BE2C (cell line): ENCODE measurements around the gene GALK2.

Source experiments
- DNase-seq: peaks from one replicate; pipeline ENCODE4 v3.0.0-alpha.2; 2020
- H3K27me3 ChIP-seq: fragments of 250-450 bp; sonication (Bioruptor Pico); 2 replicates; pipeline ENCODE4 v1.5.1; 2020; ENCODE audit warnings: mild to moderate bottlenecking
- H3K36me3 ChIP-seq: fragments of 250-450 bp; sonication (Bioruptor Pico); 2 replicates; pipeline ENCODE4 v1.5.1; 2020; ENCODE audit warnings: mild to moderate bottlenecking
- H3K4me1 ChIP-seq: fragments of 250-450 bp; sonication (Bioruptor Pico); 2 replicates; pipeline ENCODE4 v1.5.1; 2020
- H3K4me3 ChIP-seq: 2 replicates; pipeline ENCODE4 v1.5.1; 2011; ENCODE audit warnings: low read depth, low read length
- H3K9me3 ChIP-seq: fragments of 250-450 bp; sonication (Bioruptor Pico); 2 replicates; pipeline ENCODE4 v1.5.1; 2020
- TF ChIP-seq, protein P1 (sequence below): IDR thresholded peaks from 2 replicates; pipeline ENCODE4 v1.5.1; 2012; ENCODE audit warnings: mild to moderate bottlenecking, low read depth, low read length

The GALK2 gene

DNA sequence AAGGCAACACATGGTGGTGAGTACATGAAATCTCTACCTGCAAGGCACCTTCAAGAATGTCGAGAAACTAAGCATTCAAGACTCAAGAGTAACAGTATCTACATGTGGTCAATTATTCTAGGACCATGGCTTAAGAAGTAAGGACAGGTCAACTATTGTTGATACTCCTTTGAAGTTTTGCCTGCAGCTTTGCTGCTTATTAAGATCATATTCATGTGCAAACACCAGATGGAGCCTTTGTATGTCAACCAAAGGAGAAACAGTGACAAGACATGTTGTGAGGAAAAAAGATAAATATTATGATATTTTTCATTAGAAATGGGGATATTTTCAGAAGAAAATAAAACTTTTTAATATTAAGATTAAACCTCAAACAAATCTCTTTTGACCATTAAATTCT is 200.7 kb downstream of the GALK2 start:
- Histone ChIP-seq H3K9me3 (no peaks in the 10 kb centered on the region), H3K27me3 (no peaks in the 10 kb centered on the region), H3K4me1 (peaks cover 5% of the 10 kb centered on the region; the same call in 1 of the 2 replicates), H3K4me3 (no peak overlapping the region), H3K36me3 (no peaks in the 10 kb centered on the region)
- no peak for DNase-seq
- TF ChIP-seq, protein P1, sequence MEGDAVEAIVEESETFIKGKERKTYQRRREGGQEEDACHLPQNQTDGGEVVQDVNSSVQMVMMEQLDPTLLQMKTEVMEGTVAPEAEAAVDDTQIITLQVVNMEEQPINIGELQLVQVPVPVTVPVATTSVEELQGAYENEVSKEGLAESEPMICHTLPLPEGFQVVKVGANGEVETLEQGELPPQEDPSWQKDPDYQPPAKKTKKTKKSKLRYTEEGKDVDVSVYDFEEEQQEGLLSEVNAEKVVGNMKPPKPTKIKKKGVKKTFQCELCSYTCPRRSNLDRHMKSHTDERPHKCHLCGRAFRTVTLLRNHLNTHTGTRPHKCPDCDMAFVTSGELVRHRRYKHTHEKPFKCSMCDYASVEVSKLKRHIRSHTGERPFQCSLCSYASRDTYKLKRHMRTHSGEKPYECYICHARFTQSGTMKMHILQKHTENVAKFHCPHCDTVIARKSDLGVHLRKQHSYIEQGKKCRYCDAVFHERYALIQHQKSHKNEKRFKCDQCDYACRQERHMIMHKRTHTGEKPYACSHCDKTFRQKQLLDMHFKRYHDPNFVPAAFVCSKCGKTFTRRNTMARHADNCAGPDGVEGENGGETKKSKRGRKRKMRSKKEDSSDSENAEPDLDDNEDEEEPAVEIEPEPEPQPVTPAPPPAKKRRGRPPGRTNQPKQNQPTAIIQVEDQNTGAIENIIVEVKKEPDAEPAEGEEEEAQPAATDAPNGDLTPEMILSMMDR, result peak; percentile 38

DNA sequence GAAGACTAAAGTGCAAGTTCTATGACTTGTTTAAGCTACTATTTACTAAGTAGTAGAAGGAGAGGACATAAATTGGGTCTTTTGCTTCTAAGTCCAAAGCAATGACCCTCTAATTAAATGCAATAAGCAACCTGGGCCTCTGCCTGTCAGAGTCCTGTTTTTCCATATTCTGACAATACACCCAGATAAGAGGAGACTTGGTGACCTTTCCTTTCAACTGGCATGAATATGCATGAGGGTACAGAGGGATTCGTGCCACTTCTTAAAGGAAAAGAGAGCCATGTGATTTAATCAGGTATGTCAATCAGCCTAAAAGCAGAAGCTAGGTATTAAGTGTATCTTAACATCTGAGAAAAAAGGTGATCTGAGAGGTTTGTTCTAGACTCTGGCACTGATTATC is 202.3 kb downstream of the GALK2 start:
- no peaks in the 10 kb centered on the region for H3K36me3 ChIP-seq
- TF ChIP-seq, protein P1, result no peak
- no peak for DNase-seq
- H3K4me1 ChIP-seq, result peaks cover 5% of the 10 kb centered on the region; the same call in 1 of the 2 replicates
- no peaks in the 10 kb centered on the region for H3K27me3 ChIP-seq
- no peak overlapping the region for H3K4me3 ChIP-seq
- no peaks in the 10 kb centered on the region for H3K9me3 ChIP-seq

DNA sequence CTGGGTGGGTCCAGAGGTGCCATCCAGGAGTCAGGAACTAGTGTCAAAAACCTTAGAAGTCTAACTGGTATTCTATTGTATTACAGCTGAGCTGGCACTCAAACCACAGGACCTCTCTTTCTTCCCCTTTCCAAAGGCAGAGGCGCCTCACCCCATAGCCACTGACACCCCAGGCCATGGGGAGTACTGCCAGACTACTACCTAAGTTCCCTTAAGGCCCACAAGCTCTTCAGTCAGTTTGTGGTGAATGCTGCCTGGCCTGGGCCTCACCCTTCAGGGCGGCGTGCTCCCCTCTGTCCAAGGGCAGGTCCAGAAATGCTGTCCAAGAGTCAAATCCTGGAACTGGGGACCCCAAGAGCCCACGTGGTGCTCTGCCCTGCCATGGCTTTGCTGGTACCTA is 209.9 kb downstream of the GALK2 start:
- Histone ChIP-seq H3K4me1 (peaks cover 2% of the 10 kb centered on the region; the same call in 1 of the 2 replicates), H3K36me3 (no peaks in the 10 kb centered on the region), H3K9me3 (no peaks in the 10 kb centered on the region), H3K27me3 (no peaks in the 10 kb centered on the region), H3K4me3 (no peak overlapping the region)
- DNase-seq, result no peak
- TF ChIP-seq, protein P1, result no peak

DNA sequence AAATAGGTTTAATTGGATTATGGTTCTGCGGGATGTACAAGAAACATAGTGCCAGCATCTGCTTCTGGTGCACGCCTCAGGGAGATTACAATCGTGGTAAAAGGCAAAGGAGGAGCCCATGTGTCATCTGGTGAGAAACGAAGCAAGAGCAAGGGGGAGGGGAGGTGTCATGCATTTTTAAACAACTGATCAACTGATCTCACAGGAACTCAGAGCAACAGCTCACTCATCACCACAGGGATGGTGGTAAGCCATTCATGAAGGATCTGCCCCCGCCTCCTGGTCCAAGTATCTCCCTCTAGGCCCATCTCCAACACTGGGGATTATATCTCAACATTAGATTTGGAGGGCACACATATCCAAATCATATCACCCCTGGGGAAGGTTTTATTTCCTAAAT is 210.9 kb downstream of the GALK2 start:
- no peaks in the 10 kb centered on the region for H3K27me3 ChIP-seq
- peaks cover 2% of the 10 kb centered on the region; the same call in 1 of the 2 replicates for H3K4me1 ChIP-seq
- no peaks in the 10 kb centered on the region for H3K9me3 ChIP-seq
- DNase-seq, result peak; percentile 18
- TF ChIP-seq, protein P1, result no peak
- H3K4me3 ChIP-seq, result no peak overlapping the region
- no peaks in the 10 kb centered on the region for H3K36me3 ChIP-seq
